AG09309 (cell line): ENCODE results near the gene PLA2R1.

Experiments used
- DNase-seq: peaks from one replicate; pipeline ENCODE4 v3.0.0-alpha.2; 2010; ENCODE audit warnings: low read depth
- H3K4me3 ChIP-seq: 2 replicates; pipeline ENCODE4 v1.5.1; 2011; ENCODE audit warnings: mild to moderate bottlenecking, low read depth, low read length, moderate library complexity; ENCODE audit not compliant: control insufficient read depth
- TF ChIP-seq, protein P1 (sequence below): IDR thresholded peaks from 2 replicates; pipeline ENCODE4 v1.5.1; 2011; ENCODE audit warnings: mild to moderate bottlenecking, low read depth, low read length, inconsistent platforms; ENCODE audit not compliant: insufficient read depth, control insufficient read depth; ENCODE audit errors: missing control alignments

PLA2R1 gene

DNA sequence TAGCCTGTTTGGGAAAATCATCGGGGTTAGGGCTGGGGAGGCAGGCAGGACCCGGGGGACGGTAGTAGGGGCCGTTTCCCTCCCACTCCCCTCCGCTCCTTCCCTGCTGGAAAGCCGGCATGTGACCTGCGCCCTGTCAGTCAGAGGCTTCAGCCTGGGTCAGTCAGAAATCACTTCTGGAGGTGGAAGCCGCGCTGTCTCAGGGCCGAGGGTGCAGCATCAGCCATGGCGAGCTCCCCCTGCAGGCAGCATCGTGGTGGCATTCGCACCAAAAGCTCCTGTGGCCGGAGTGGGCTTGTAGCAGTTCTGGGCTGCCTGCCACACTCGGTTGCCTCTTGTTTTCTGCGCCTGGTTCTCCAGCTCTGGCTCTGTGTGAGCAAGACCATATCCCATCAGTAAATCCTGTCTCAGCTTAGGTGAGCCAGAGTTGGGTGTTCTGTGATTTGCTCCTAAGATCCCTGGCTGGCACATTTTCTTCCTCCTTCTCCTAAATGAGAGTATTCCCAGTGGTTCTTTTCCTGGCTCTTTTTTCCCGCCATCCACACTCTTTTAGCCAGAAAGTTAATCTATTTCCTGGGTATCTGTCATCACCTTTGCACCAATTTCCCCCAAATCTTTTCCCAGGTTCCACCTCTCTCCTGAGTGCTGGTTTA, 140.5 kb downstream of the PLA2R1 start:
- no peak for DNase-seq
- TF ChIP-seq, protein P1, sequence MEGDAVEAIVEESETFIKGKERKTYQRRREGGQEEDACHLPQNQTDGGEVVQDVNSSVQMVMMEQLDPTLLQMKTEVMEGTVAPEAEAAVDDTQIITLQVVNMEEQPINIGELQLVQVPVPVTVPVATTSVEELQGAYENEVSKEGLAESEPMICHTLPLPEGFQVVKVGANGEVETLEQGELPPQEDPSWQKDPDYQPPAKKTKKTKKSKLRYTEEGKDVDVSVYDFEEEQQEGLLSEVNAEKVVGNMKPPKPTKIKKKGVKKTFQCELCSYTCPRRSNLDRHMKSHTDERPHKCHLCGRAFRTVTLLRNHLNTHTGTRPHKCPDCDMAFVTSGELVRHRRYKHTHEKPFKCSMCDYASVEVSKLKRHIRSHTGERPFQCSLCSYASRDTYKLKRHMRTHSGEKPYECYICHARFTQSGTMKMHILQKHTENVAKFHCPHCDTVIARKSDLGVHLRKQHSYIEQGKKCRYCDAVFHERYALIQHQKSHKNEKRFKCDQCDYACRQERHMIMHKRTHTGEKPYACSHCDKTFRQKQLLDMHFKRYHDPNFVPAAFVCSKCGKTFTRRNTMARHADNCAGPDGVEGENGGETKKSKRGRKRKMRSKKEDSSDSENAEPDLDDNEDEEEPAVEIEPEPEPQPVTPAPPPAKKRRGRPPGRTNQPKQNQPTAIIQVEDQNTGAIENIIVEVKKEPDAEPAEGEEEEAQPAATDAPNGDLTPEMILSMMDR = peak; percentile 46
- no peak overlapping the region for H3K4me3 ChIP-seq

DNA sequence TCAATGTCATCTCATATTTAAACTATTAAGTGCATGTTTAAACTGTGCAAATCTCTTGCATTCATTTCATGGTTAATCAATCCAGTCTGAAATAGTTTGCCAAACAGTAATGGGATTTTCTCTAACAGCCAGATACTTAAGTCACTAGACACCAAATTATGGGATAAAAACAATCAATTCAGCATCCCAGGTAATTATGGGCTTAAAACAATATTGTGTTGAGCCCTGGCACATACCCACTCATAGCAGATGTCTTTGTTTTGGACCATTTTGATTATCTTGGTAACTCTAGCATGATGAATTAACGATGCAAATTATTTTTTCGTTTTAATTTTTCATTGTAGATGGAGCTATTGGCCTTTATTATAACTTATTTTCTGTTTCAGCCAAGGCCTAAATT, 145.9 kb downstream of the PLA2R1 start:
- no peak overlapping the region for H3K4me3 ChIP-seq
- TF ChIP-seq, protein P1 = no peak
- DNase-seq = no peak

DNA sequence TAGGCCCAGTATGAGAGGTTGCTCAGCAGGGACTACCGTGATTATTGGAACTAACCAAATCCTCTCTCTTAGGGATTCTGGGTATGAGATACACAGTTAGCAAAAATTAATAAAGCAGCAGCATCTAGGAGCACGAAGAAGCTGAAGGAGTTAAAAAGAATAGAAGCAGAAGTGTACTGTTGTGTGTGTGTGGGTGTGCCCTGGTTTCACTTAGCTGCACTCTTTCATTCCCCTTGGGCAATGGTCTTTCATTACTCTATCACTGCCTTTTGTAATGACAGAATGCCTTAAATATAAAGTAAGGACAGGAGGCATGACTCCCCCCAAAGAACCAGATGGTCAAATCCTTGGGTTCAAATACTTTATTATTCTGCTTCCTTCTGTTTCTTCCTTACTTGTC, 148.5 kb downstream of the PLA2R1 start:
- TF ChIP-seq, protein P1 = no peak
- no peak overlapping the region for H3K4me3 ChIP-seq
- DNase-seq = no peak

DNA sequence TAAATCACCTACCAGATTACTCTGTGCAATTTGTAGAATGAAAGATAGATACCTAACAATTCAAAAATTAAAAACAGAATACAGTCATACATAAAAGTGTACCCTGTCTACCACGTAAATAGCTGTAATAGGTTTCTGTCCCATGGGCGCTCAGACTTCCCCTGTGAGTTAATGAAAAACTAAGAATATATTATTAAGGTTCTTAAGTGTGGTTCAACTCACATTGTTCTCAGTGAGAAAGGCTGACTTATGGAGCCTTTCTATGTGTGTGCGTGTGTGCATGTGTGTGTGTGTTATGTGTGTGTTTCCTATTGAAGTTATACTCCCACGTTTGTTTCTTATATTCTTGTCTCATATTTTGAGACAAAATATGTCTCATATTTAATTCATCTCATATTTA, 149.8 kb downstream of the PLA2R1 start:
- TF ChIP-seq, protein P1 = no peak
- DNase-seq = no peak
- no peak overlapping the region for H3K4me3 ChIP-seq

DNA sequence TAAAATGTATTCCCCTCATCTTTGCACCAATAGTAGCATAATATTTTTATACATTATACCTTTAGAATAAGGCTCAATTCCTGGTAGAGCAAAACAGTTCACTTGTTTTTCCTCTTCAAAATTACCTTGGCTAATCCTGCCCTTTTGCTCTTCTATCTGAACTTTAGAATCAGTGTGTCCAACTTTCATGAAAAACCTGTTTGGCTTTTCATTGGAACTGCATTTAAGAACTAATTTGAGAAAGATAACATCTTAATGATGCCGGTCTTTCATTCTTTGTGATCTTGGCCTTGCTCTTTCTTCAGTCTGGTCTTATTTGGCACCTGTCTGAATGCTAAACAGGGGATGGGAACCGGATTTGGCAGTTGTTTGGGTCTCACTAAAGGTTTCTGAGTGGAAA, 151.5 kb downstream of the PLA2R1 start:
- TF ChIP-seq, protein P1 = no peak
- DNase-seq = no peak
- H3K4me3 ChIP-seq = no peak overlapping the region

DNA sequence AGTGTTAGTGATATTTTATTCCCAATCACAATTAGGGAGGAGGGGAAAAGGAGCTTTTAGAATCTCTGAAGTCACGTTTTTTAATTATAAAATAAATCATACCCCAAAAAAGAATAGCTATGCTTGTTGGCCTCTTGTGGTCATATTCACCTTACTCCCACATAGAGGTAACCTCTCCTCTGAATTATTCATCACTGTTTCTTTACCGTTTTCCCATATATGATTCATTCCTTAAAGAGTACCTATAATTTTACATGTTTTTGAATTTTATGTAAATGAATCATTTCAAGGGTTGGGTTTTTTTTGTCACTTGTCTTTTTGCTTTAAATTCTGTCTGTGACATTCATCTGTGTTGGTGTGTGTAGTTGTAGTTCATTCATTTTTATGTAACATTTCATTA, 153.8 kb downstream of the PLA2R1 start:
- TF ChIP-seq, protein P1 = no peak
- no peak overlapping the region for H3K4me3 ChIP-seq

More for the DNA sequence above, 153.8 kb downstream of the PLA2R1 start:
- no peak for DNase-seq
